ENCODE results near the gene MAP1LC3B.

The MAP1LC3B gene

GRCh38 chr16:87435372-87436224, 43.5 kb downstream of the MAP1LC3B start:
- DNase-seq = no peak

- DNase-seq = no peak
These were observed 44.4 kb downstream of the MAP1LC3B start for GRCh38 chr16:87436225-87437172.

GRCh38 chr16:87437327-87437726, 45.2 kb downstream of the MAP1LC3B start:
- no peak for DNase-seq

GRCh38 chr16:87437911-87438610, 45.9 kb downstream of the MAP1LC3B start:
- DNase-seq = no peak

GRCh38 chr16:87438611-87438985, 46.5 kb downstream of the MAP1LC3B start:
- no peak for DNase-seq

DNA sequence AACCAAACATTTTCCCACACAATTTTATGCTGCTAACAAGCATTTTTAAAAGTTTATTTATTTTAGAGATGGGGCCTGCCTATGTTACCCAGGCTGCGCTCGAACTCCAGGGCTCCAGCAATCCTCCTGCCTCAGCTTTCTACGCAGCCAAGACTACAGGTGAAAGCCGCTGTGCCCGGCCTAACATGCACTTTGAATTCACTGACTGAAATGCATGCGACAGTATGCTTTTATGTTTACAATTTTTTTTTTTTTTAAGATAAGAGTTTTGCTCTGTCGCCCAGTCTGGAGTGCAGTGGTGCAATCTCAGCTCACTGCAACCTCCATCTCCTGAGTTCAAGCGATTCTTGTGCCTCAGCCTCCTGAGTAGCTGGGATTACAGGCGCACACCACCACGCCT, 47.8 kb downstream of the MAP1LC3B start:
- DNase-seq = no peak

GRCh38 chr16:87441886-87442580, 49.9 kb downstream of the MAP1LC3B start:
- DNase-seq = no peak

DNA sequence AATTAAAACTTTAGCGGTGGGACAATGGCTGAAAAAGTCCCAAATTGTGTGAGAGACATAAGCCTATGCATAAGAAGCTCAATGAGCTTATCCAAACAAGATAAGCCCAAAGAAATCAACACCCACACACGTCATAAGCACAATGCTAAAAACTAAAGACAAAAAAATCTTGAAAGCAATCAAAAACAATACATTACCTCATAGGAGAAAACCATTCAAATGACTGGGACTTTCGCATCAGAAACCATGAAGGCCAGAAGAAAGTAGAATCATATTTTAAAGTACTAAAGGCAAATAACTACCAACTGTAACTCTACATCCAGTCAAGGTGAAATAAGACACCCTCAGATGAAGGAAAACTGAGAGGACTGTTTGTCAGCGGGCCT, 50.4 kb downstream of the MAP1LC3B start:
- DNase-seq = no peak

DNA sequence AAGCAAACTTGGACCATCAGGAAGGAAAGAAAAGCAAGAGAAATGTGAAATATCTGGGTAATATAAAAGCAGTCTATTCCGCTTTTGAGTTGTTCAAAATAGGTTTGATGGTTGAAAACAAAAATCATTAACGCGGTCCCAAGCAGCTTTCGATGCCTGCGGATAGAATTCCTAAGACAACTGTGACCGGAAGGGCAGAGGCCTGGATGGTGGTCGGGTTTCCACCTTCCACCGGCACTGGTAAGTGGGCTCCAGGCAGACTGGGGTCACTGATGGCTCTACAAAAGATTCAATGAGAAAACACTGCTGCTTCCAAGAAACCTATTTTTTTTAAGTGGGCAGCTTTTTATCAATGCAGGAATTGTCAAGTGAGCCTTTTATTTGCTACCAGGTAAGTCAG, 50.9 kb downstream of the MAP1LC3B start:
- no peak for DNase-seq

- DNase-seq = no peak
These were observed 51.8 kb downstream of the MAP1LC3B start for GRCh38 chr16:87443964-87444363.

GRCh38 chr16:87445486-87445885, 53.4 kb downstream of the MAP1LC3B start:
- no peak for DNase-seq

DNA sequence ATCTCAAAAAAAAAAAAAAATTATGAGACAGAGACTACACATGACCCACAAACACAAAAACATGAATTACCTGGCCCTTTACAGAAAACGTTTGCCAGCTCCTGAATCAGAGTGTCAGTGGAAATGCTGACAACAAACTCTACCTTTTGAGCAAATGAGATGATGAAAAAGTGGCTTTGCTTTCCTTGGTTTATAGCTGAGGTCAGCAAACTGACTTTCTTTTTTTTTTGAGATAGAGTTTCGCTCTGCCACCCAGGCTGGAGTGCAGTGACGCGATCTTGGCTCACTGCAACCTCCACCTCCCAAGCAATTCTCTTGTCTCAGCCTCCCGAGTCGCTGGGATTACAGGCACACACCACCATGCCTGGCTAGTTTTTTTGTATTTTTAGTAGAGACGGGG, 54.3 kb downstream of the MAP1LC3B start:
- DNase-seq = no peak

GRCh38 chr16:87447323-87447722, 55.2 kb downstream of the MAP1LC3B start:
- no peak for DNase-seq

DNA sequence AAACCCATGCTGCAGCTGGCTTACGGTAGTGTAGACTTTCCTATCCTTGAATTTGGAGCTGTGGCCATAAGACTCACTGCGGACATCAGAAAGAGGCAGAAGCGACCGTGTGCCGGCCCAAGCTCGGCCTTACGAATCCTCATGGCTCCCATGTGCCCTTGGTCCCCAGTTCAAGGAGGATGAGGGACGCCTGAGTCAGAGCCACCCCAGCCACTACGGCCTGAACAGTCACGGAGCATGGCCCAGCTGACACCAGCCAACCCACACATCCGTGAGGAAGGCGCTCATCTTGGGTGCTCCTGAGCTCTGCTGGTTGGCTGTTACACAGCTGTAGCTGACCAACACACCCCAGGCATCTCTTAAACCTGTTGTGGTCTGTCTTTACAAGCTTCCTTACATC, 56.7 kb downstream of the MAP1LC3B start:
- no peak for DNase-seq

- DNase-seq = no peak
These were observed 59.6 kb downstream of the MAP1LC3B start for GRCh38 chr16:87451563-87452210.

DNA sequence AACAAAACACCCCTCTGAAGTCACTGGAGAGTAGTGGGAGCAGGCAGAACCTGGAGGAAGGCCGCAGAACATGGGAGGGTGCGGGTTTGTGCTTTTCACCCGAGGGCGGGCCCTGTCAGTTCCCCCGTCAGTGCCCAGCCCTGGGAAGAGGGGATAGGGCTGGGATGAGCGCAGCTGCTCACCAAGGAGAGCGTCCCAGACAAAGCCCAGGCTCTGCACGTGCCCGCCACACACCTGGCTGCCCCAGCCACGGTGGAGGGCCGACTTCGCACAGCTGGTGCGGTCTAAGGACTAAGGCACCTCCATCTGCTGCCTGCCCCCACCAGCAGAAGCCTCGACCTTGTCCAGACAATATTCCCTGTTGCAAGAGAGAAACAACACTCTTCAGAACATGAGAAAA, 61.2 kb downstream of the MAP1LC3B start:
- DNase-seq = no peak

Measured in NCI-H1930 (cell line).